T-helper 1 cell treated with Interleukin-12 subunit alpha and Interleukin-12 subunit beta and Interleukin-4 antibody, amounts not matched to agents 30 μg/mL and 1 μg/mL, for 36 hours (primary cell): ENCODE measurements around the gene NDC1.
A peak's percentile ranks its signal among the peaks of the same experiment; 100 is the strongest.
"Not testable (repeated sequence)": the region's sequence is repeated elsewhere in the genome, so short reads cannot be mapped to it uniquely, and the experiment has no call there.

Experiments
- H3K27ac Mint-ChIP-seq: one replicate; pipeline ENCODE4 v1.8.0; 2021; ENCODE audit warnings: mild to moderate bottlenecking, mixed read lengths
- H3K27me3 Mint-ChIP-seq: one replicate; pipeline ENCODE4 v1.8.0; 2021; ENCODE audit warnings: low read depth, mixed read lengths
- H3K36me3 Mint-ChIP-seq: one replicate; pipeline ENCODE4 v1.8.0; 2021; ENCODE audit warnings: low read depth, mixed read lengths
- H3K4me1 Mint-ChIP-seq: one replicate; pipeline ENCODE4 v1.8.0; 2021; ENCODE audit warnings: low read depth, mixed read lengths
- H3K4me3 Mint-ChIP-seq: one replicate; pipeline ENCODE4 v1.8.0; 2021; ENCODE audit warnings: mild to moderate bottlenecking, moderate library complexity, mixed read lengths
- H3K9me3 Mint-ChIP-seq: one replicate; pipeline ENCODE4 v1.8.0; 2021; ENCODE audit warnings: mixed read lengths

Gene NDC1

GRCh38 chr1:53766194-53766742 lies 71.8 kb downstream of the NDC1 start:
- H3K27ac Mint-ChIP-seq, result peak overlapping the region; percentile 83
- H3K4me1 Mint-ChIP-seq, result peaks cover 25% of the 10 kb centered on the region
- H3K27me3 Mint-ChIP-seq, result no peaks in the 10 kb centered on the region
- peaks cover 12% of the 10 kb centered on the region for H3K36me3 Mint-ChIP-seq
- peak overlapping the region; percentile 77 for H3K4me3 Mint-ChIP-seq
- H3K9me3 Mint-ChIP-seq, result no peaks in the 10 kb centered on the region

GRCh38 chr1:53765657-53766056 lies 72.4 kb downstream of the NDC1 start:
- no peaks in the 10 kb centered on the region for H3K9me3 Mint-ChIP-seq
- H3K27ac Mint-ChIP-seq, result peak overlapping the region; percentile 83
- H3K36me3 Mint-ChIP-seq, result peaks cover 7% of the 10 kb centered on the region
- H3K27me3 Mint-ChIP-seq, result no peaks in the 10 kb centered on the region
- H3K4me3 Mint-ChIP-seq, result peak overlapping the region; percentile 77
- H3K4me1 Mint-ChIP-seq, result peaks cover 25% of the 10 kb centered on the region

GRCh38 chr1:53763911-53764310 lies 74.2 kb downstream of the NDC1 start:
- Mint-ChIP-seq H3K27ac (no peak overlapping the region), H3K36me3 (peaks cover 7% of the 10 kb centered on the region), H3K4me3 (no peak overlapping the region), H3K27me3 (no peaks in the 10 kb centered on the region), H3K4me1 (peaks cover 25% of the 10 kb centered on the region), H3K9me3 (no peaks in the 10 kb centered on the region)

GRCh38 chr1:53763461-53763860 lies 74.6 kb downstream of the NDC1 start:
- Mint-ChIP-seq H3K4me3 (no peak overlapping the region), H3K9me3 (no peaks in the 10 kb centered on the region), H3K27me3 (no peaks in the 10 kb centered on the region), H3K36me3 (peaks cover 7% of the 10 kb centered on the region), H3K4me1 (peaks cover 25% of the 10 kb centered on the region), H3K27ac (no peak overlapping the region)

GRCh38 chr1:53760497-53760896 lies 77.6 kb downstream of the NDC1 start:
- not testable (repeated sequence) for H3K9me3 Mint-ChIP-seq, H3K27me3 Mint-ChIP-seq, H3K36me3 Mint-ChIP-seq, H3K4me1 Mint-ChIP-seq, H3K4me3 Mint-ChIP-seq, H3K27ac Mint-ChIP-seq

- H3K4me3 Mint-ChIP-seq, result no peak overlapping the region
- H3K27ac Mint-ChIP-seq, result no peak overlapping the region
- H3K4me1 Mint-ChIP-seq, result peaks cover 3% of the 10 kb centered on the region
- no peaks in the 10 kb centered on the region for H3K9me3 Mint-ChIP-seq
- no peaks in the 10 kb centered on the region for H3K36me3 Mint-ChIP-seq
- H3K27me3 Mint-ChIP-seq, result peaks cover 3% of the 10 kb centered on the region
These were observed 82.2 kb downstream of the NDC1 start for GRCh38 chr1:53755874-53756273.

- no peaks in the 10 kb centered on the region for H3K9me3 Mint-ChIP-seq
These were observed 83.4 kb downstream of the NDC1 start for GRCh38 chr1:53754484-53755312.

GRCh38 chr1:53752281-53752680 lies 85.8 kb downstream of the NDC1 start:
- H3K27ac Mint-ChIP-seq, result no peak overlapping the region
- H3K27me3 Mint-ChIP-seq, result peaks cover 9% of the 10 kb centered on the region
- no peaks in the 10 kb centered on the region for H3K9me3 Mint-ChIP-seq
- H3K36me3 Mint-ChIP-seq, result no peaks in the 10 kb centered on the region
- no peak overlapping the region for H3K4me3 Mint-ChIP-seq
- peaks cover 3% of the 10 kb centered on the region for H3K4me1 Mint-ChIP-seq

More at GRCh38 chr1:53754484-53755312, 83.4 kb downstream of the NDC1 start:
- Mint-ChIP-seq H3K4me3 (no peak overlapping the region), H3K4me1 (peaks cover 3% of the 10 kb centered on the region), H3K27ac (no peak overlapping the region), H3K36me3 (no peaks in the 10 kb centered on the region), H3K27me3 (peaks cover 3% of the 10 kb centered on the region)

GRCh38 chr1:53747841-53748240 lies 90.3 kb downstream of the NDC1 start:
- Mint-ChIP-seq H3K9me3 (peaks cover 6% of the 10 kb centered on the region), H3K36me3 (no peaks in the 10 kb centered on the region), H3K4me3 (no peak overlapping the region), H3K27ac (no peak overlapping the region), H3K27me3 (peaks cover 33% of the 10 kb centered on the region), H3K4me1 (peaks cover 3% of the 10 kb centered on the region)

- H3K4me3 Mint-ChIP-seq, result no peak overlapping the region
- peaks cover 1% of the 10 kb centered on the region for H3K36me3 Mint-ChIP-seq
- H3K9me3 Mint-ChIP-seq, result peaks cover 12% of the 10 kb centered on the region
- no peaks in the 10 kb centered on the region for H3K4me1 Mint-ChIP-seq
- peaks cover 66% of the 10 kb centered on the region for H3K27me3 Mint-ChIP-seq
- H3K27ac Mint-ChIP-seq, result no peak overlapping the region
These were observed 97.4 kb downstream of the NDC1 start for GRCh38 chr1:53740621-53741105.

GRCh38 chr1:53739109-53739681 lies 98.9 kb downstream of the NDC1 start, which contains the start of gene GLIS1:
Gene GLIS1 (minus strand): TSS chr1:53739164. CDS start chr1:53738064, 1,100 bp downstream.
- Mint-ChIP-seq H3K9me3 (peaks cover 12% of the 10 kb centered on the region), H3K27me3 (peaks cover 78% of the 10 kb centered on the region), H3K4me3 (peak within 1 kb of the TSS; percentile 51), H3K4me1 (no peaks in the 10 kb centered on the region), H3K27ac (no peak within 1 kb of the TSS), H3K36me3 (peaks cover 1% of the 10 kb centered on the region)

- peaks cover 1% of the 10 kb centered on the region for H3K36me3 Mint-ChIP-seq
- peaks cover 78% of the 10 kb centered on the region for H3K27me3 Mint-ChIP-seq
- H3K4me3 Mint-ChIP-seq, result peak overlapping the region; percentile 26
- H3K9me3 Mint-ChIP-seq, result peaks cover 12% of the 10 kb centered on the region
- no peak overlapping the region for H3K27ac Mint-ChIP-seq
- no peaks in the 10 kb centered on the region for H3K4me1 Mint-ChIP-seq
These were observed 99.6 kb downstream of the NDC1 start for GRCh38 chr1:53738205-53739108.

GRCh38 chr1:53737648-53738204 lies 100.4 kb downstream of the NDC1 start:
- Mint-ChIP-seq H3K36me3 (peaks cover 1% of the 10 kb centered on the region), H3K27ac (no peak overlapping the region), H3K4me3 (no peak overlapping the region), H3K27me3 (peaks cover 77% of the 10 kb centered on the region), H3K9me3 (peaks cover 5% of the 10 kb centered on the region), H3K4me1 (no peaks in the 10 kb centered on the region)

- H3K4me3 Mint-ChIP-seq, result no peak overlapping the region
- H3K36me3 Mint-ChIP-seq, result no peaks in the 10 kb centered on the region
- H3K27me3 Mint-ChIP-seq, result peaks cover 77% of the 10 kb centered on the region
- no peak overlapping the region for H3K27ac Mint-ChIP-seq
- no peaks in the 10 kb centered on the region for H3K4me1 Mint-ChIP-seq
- H3K9me3 Mint-ChIP-seq, result no peaks in the 10 kb centered on the region
These were observed 101.8 kb downstream of the NDC1 start for GRCh38 chr1:53736290-53736689.
